Caco-2 (cell line): ENCODE data around the gene PYM1. TPM values are rescaled to one million over a fixed set of nuclear protein-coding genes. Genes with fewer than 3 reads are reported as not detected.

Experiments used
- BruUV-seq: library from RNA; stranded (reverse); fragments of 400-500 nt; replicated peaks from 2 replicates; lab custom pipeline; 2021; lab: Mats Ljungman, UMichigan
- CTCF ChIA-PET: fragments of 300-600 bp; sonication (Branson Sonifier 250); formaldehyde crosslinking; loops from one replicate; lab custom pipeline; 2022; ENCODE audit warnings: antibody characterized with exemption; lab: Charles Lee
- POLR2A ChIA-PET: fragments of 300-600 bp; sonication (Branson Sonifier 250); formaldehyde crosslinking; loops from one replicate; lab custom pipeline; 2022; ENCODE audit warnings: antibody characterized with exemption; lab: Charles Lee
- DNase-seq, 2 experiments: peaks; one replicate each; pipeline versions ENCODE4 v3.0.0 to v3.0.0-alpha.2; 2020 to 2022
- H3K27me3 ChIP-seq: replicated peaks from 2 replicates; pipeline ENCODE4 v1.6.0; 2011; ENCODE audit warnings: low read length; ENCODE audit not compliant: control insufficient read depth, insufficient read depth
- H3K36me3 ChIP-seq: 2 replicates; pipeline ENCODE4 v1.5.1; 2011; ENCODE audit warnings: low read length; ENCODE audit not compliant: control insufficient read depth, insufficient read depth
- H3K4me1 ChIP-seq: fragments of 250-450 bp; sonication (Bioruptor Pico); 2 replicates; pipeline ENCODE4 v1.5.1; 2020; ENCODE audit warnings: mild to moderate bottlenecking
- H3K4me3 ChIP-seq: 2 replicates; pipeline ENCODE4 v1.5.1; 2011; ENCODE audit warnings: low read depth, mild to moderate bottlenecking, control low read depth, low read length
- H3K9me3 ChIP-seq: fragments of 250-450 bp; sonication (Bioruptor Pico); 2 replicates; pipeline ENCODE4 v1.5.1; 2020; ENCODE audit warnings: mild to moderate bottlenecking, moderate library complexity
- H3K27ac Mint-ChIP-seq: one replicate; pipeline ENCODE4 v1.8.0; 2022; ENCODE audit warnings: mixed read lengths; ENCODE audit not compliant: unreplicated experiment
- H3K27me3 Mint-ChIP-seq: one replicate; pipeline ENCODE4 v1.8.0; 2022; ENCODE audit warnings: mixed read lengths; ENCODE audit not compliant: insufficient read depth, unreplicated experiment
- H3K36me3 Mint-ChIP-seq: one replicate; pipeline ENCODE4 v1.8.0; 2022; ENCODE audit warnings: mild to moderate bottlenecking, mixed read lengths; ENCODE audit not compliant: insufficient read depth, unreplicated experiment
- H3K4me1 Mint-ChIP-seq: one replicate; pipeline ENCODE4 v1.8.0; 2022; ENCODE audit warnings: low read depth, mixed read lengths; ENCODE audit not compliant: unreplicated experiment
- H3K4me3 Mint-ChIP-seq: one replicate; pipeline ENCODE4 v1.8.0; 2022; ENCODE audit warnings: mild to moderate bottlenecking, moderate library complexity, mixed read lengths; ENCODE audit not compliant: unreplicated experiment
- H3K9me3 Mint-ChIP-seq: one replicate; pipeline ENCODE4 v1.8.0; 2022; ENCODE audit warnings: mixed read lengths; ENCODE audit not compliant: unreplicated experiment
- CTCF ChIP-seq, 2 experiments: fragments of 200-600 bp in 1 of 2; IDR thresholded peaks; 1 replicate in 1 of 2; 2 replicates in 1 of 2; pipeline versions ENCODE4 v1.5.1 to v1.8.0; 2011 to 2022; ENCODE audit warnings: antibody characterized with exemption in 1 of 2, control low read depth in 1 of 2, inconsistent platforms in 1 of 2, low read depth in 1 of 2, low read length in 1 of 2, mild to moderate bottlenecking in 1 of 2, moderate library complexity in 1 of 2; ENCODE audit not compliant: insufficient read depth in 1 of 2, severe bottlenecking in 1 of 2, unreplicated experiment in 1 of 2
- intact Hi-C: fragments of 100-400 bp; cut with micrococcal nuclease; formaldehyde crosslinking; loops from one replicate; pipeline ENCODE4 v1.10.0; 2022; ENCODE audit not compliant: unreplicated experiment
- total RNA-seq: library from RNA; stranded (reverse); gene quantifications from 2 replicates; pipeline ENCODE4 v1.2.3, GENCODE V29; 2022

The PYM1 gene
- total RNA-seq, 1 experiment from 2014 or later: 47.2 TPM

- POLR2A ChIA-PET: no interaction called here
These were observed 75.0 kb downstream of the PYM1 start for GRCh38 chr12:55852740-55853139.

More at GRCh38 chr12:55852740-55853139, 75.0 kb downstream of the PYM1 start:
- H3K4me3 Mint-ChIP-seq: no peak overlapping the region
- DNase-seq: no peak
- H3K9me3 ChIP-seq: no peaks in the 10 kb centered on the region
- no peaks in the 10 kb centered on the region for H3K27me3 ChIP-seq
- no peaks in the 10 kb centered on the region for H3K27me3 Mint-ChIP-seq
- H3K9me3 Mint-ChIP-seq: no peaks in the 10 kb centered on the region
- no peaks in the 10 kb centered on the region for H3K36me3 ChIP-seq
- no TSS peak for BruUV-seq
- CTCF ChIA-PET: no interaction called here
- H3K27ac Mint-ChIP-seq: no peak overlapping the region
- no peaks in the 10 kb centered on the region for H3K36me3 Mint-ChIP-seq
- no peak for TF ChIP-seq CTCF (IDR thresholded peaks at IDR 0.05; ENCODE audit: insufficient read depth in 1 of 2, low read depth in 1 of 2, low read length in 1 of 2, severe bottlenecking in 1 of 2, unreplicated experiment in 1 of 2)
- no peak overlapping the region for H3K4me3 ChIP-seq
- intact Hi-C loops: no loop called here
- no peaks in the 10 kb centered on the region for H3K4me1 Mint-ChIP-seq
- no peaks in the 10 kb centered on the region for H3K4me1 ChIP-seq

Other genes starting within 250 kb of the PYM1 start
- gene ITGA7, start 220.0 kb downstream of the PYM1 start, total RNA-seq: 46.1 and 47.0 TPM in 2 replicates
- 59.4 and 73.7 TPM in 2 replicates for gene BLOC1S1, start 211.8 kb downstream of the PYM1 start, total RNA-seq
- 6.0 and 9.7 TPM in 2 replicates for gene RDH5, start 207.5 kb downstream of the PYM1 start, total RNA-seq
- 947 and 983 TPM in 2 replicates for gene CD63, start 198.9 kb downstream of the PYM1 start, total RNA-seq
- 11.0 and 13.3 TPM in 2 replicates for gene GDF11, start 184.8 kb downstream of the PYM1 start, total RNA-seq
- 70.9 and 77.6 TPM in 2 replicates for gene SARNP, start 110.2 kb downstream of the PYM1 start, total RNA-seq
- gene ORMDL2, start 109.9 kb downstream of the PYM1 start, total RNA-seq: 44.0 and 48.3 TPM in 2 replicates
- 21.1 and 24.5 TPM in 2 replicates for gene DNAJC14, start 98.3 kb downstream of the PYM1 start, total RNA-seq
- 1.9 and 2.2 TPM in 2 replicates for gene MMP19, start 85.0 kb downstream of the PYM1 start, total RNA-seq
- gene DGKA, start 3.3 kb upstream of the PYM1 start, total RNA-seq: 19.4 and 22.2 TPM in 2 replicates
- gene PMEL, start 38.1 kb upstream of the PYM1 start, total RNA-seq: 7.8 and 9.7 TPM in 2 replicates
- gene CDK2, start 38.9 kb upstream of the PYM1 start, total RNA-seq: 103 and 110 TPM in 2 replicates
- gene RAB5B, start 46.2 kb upstream of the PYM1 start, total RNA-seq: 98.4 and 107 TPM in 2 replicates
- gene SUOX, start 69.4 kb upstream of the PYM1 start, total RNA-seq: 37.9 and 40.8 TPM in 2 replicates
- 15.6 and 15.7 TPM in 2 replicates for gene IKZF4, start 93.1 kb upstream of the PYM1 start, total RNA-seq
- 50.2 and 60.4 TPM in 2 replicates for gene RPS26, start 114.0 kb upstream of the PYM1 start, total RNA-seq
- gene ERBB3, start 152.3 kb upstream of the PYM1 start, total RNA-seq: 101 and 109 TPM in 2 replicates
- 178 and 190 TPM in 2 replicates for gene PA2G4, start 176.7 kb upstream of the PYM1 start, total RNA-seq
- 3,009 and 3,051 TPM in 2 replicates for gene RPL41, start 188.7 kb upstream of the PYM1 start, total RNA-seq
- 3.5 and 4.4 TPM in 2 replicates for gene ZC3H10, start 190.4 kb upstream of the PYM1 start, total RNA-seq
- gene ESYT1, start 200.4 kb upstream of the PYM1 start, total RNA-seq: 70.4 and 79.0 TPM in 2 replicates
- 40.5 and 44.8 TPM in 2 replicates for gene MYL6B, start 224.7 kb upstream of the PYM1 start, total RNA-seq
- gene MYL6, start 230.5 kb upstream of the PYM1 start, total RNA-seq: 960 and 1,174 TPM in 2 replicates